Embryonic facial prominence (tissue), 1 donor: ENCODE measurements around the gene CDC14A.
A peak's percentile ranks its signal among the peaks of the same experiment; 100 is the strongest.
"Not testable (repeated sequence)": the region's sequence is repeated elsewhere in the genome, so short reads cannot be mapped to it uniquely, and the experiment has no call there.

ENCODE experiments used
- DNase-seq: peaks from one replicate; pipeline ENCODE4 v3.0.0-alpha.2; 2016; ENCODE audit errors: extremely low spot score

Gene CDC14A

DNA sequence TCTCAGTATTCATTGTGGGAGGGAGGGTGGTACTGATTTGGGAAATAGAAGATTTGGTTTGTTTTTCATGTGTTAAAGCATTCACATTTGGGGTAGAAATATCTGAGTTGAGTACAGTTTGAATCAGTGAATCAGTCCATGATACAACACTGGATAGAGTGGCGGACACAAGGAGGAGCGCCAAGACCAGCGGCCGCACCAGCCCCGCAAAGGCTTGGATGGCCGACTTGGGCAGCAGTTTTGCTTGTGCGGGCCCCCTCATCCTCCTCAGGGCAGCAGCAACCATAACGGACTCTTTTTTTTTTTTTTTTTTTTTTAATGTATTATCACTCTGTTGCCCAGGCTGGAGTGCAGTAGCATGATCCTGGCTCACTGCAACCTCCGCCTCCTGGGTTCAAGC lies 20.0 kb upstream of the CDC14A start:
- no peak for DNase-seq

GRCh38 chr1:100335436-100335835 lies 16.9 kb upstream of the CDC14A start:
- no peak for DNase-seq

DNA sequence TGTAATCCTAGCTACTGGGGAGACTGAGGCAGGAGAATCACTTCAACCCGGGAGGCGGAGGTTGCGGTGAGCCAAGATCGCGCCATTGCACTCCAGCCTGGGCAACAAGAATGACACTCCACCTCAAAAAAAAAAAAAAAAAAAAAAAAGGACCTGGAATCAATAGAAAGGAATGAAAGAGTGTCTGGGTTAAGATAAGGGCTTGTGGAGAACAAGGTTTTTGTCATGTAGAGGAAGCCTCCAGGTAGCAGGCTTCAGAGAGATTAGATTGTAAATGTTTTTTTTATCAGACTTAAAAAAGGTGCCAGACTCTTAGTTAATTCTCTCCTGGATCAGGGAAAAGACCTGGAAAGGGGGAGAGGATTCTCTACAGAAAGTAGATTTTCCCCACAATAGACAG lies 14.4 kb upstream of the CDC14A start:
- DNase-seq: not testable (repeated sequence)

GRCh38 chr1:100339735-100340134 lies 12.6 kb upstream of the CDC14A start:
- not testable (repeated sequence) for DNase-seq

DNA sequence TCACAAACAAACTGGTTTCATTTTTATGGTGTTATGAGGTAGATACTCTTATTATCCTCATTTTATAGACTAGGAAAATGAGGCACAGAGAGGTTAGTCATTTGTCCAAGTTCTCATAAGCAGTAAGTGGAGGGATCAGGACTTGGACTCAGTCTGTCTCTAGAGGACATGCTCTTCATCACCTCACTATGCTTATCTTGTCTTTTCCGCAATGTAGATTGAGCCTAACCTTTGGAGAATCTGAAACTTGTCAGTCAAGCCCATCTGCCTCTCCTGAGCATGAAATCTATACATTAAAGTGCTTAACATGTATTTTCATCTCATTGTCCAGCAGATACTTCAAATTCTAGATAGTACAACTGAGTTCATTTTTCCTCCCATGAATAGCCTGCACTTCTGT lies 11.8 kb upstream of the CDC14A start:
- DNase-seq: no peak

- DNase-seq: no peak
Measured at GRCh38 chr1:100342348-100342747, 10.0 kb upstream of the CDC14A start.

- DNase-seq: no peak
Measured at GRCh38 chr1:100343897-100344296, 8.4 kb upstream of the CDC14A start.

DNA sequence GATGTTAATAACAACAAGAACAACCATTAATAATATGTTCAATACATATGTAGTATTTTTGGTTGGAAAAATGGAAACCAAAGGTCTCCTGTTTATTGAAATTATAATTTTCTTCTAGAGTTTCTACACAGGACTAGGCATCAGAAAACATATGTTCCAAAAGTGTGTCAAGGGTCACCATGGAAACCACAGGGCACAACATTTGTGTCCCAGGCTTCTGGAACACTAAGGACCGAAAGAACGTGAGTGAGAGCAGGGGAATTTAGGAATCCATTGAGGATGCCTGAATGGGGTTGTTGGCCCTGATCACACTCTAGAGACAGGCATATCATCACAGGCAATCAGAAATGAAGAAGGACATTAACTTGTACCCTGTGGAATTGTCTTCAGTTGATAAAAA lies 7.5 kb upstream of the CDC14A start:
- no peak for DNase-seq

- no peak for DNase-seq
Measured at GRCh38 chr1:100346387-100346786, 5.9 kb upstream of the CDC14A start.

GRCh38 chr1:100347009-100347966 lies 5.0 kb upstream of the CDC14A start:
- no peak for DNase-seq

DNA sequence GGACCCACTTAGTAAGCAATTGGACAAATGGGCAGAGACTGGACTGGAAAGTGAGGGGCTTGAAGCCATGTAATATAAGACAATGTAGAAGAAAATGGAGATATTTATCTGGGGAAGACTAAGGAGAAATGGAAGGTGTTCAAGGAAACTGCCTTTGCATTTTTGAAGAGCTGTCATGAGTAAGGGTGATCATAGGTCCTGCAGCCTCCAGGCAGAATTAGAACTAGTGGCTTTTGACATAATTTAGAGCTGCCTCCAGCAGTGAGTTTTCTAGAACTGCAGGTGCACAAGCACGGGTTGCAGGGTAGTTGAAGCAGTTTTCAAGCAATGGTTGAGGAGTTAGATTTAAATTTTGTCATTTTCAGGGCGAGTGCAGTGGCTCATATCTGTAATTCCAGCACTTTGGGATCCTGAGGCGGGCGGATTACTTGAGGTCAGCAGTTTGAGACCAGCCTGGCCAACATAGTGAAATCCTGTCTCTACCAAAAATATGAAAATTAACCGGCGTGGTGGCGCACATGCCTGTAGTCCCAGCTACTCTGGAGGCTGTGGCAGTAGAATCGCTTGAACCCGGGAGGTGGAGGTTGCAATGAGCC lies 3.7 kb upstream of the CDC14A start:
- no peak for DNase-seq

- DNase-seq: no peak
Measured at GRCh38 chr1:100349246-100349645, 3.1 kb upstream of the CDC14A start.

DNA sequence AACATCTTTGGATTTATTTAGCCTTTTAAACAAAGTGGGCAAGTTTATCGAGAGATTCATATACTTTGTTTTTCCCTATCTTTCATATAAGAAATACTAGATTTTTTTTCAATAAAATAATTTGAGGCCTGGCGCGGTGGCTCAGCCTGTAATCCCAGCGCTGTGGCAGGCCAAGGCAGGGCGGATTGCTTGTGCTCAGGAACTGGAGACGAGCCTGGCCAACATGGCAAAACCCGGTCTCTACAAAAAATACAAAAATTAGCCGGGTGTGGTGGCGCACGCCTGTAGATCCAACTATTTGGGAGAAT lies 1.6 kb upstream of the CDC14A start:
- DNase-seq: no peak

DNA sequence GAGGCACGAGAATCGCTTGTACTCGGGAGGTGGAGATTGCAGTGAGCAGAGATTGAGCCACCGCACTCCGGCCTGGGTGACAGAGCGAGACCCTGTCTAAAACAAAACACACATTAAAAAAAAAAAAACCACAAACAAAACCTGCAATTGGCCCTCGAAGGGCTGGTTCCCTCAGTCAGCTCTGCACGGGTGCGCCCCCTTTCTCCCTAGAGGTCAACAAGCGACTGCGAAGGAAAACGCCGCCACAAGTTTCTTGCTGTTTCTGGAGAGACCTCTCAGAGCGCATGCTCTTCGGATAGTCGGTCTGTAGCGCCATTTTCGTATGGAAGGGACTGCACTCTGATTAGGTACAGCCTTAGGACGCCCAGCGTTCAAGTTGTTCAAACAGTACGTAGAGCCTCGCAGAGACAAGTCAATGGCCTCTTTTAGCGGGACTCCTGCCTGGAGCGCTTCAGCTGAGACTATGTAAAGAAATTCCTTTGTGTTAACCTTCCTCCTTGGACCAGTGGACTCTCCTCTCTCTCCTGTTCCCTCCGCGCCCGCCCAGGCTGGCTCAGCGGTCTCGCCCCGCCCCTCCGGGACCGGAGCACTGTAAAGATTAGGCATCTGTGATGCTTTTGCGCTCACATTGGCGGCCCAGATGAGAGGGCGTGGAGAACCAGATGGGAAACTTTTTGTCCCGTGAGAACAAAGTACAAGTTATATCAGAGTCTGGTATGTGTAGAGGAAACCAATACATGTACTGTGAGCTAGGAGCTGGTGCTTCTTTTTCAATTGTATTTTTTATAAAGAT lies 1.0 kb upstream of the CDC14A start:
- DNase-seq: peak; percentile 82

- no peak for DNase-seq
Measured at GRCh38 chr1:100353071-100353801, 930 bp downstream of the CDC14A start.

GRCh38 chr1:100353988-100354387 lies 1.7 kb downstream of the CDC14A start:
- no peak for DNase-seq

- DNase-seq: no peak
Measured at GRCh38 chr1:100354971-100355394, 2.7 kb downstream of the CDC14A start.

DNA sequence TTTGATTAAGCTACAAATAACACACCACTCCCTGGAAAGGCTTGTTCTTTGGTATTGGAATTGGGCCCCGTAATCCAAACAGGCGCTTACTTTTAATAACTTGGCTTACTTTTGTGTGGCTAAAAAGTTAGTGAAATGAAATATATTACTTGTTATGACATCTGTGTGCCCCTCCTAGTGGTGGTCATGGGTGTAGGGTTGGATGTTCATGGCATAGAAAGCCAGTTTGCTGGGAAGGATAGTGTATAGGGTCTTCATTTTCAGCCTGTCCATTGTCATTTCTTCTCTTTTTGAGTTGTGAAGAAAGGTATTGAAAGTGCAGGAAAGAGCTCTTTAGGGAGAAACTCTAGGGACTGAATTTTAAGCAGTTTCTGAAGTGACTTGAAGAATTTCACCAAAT lies 5.9 kb downstream of the CDC14A start:
- no peak for DNase-seq

GRCh38 chr1:100359139-100359538 lies 6.8 kb downstream of the CDC14A start:
- no peak for DNase-seq

DNA sequence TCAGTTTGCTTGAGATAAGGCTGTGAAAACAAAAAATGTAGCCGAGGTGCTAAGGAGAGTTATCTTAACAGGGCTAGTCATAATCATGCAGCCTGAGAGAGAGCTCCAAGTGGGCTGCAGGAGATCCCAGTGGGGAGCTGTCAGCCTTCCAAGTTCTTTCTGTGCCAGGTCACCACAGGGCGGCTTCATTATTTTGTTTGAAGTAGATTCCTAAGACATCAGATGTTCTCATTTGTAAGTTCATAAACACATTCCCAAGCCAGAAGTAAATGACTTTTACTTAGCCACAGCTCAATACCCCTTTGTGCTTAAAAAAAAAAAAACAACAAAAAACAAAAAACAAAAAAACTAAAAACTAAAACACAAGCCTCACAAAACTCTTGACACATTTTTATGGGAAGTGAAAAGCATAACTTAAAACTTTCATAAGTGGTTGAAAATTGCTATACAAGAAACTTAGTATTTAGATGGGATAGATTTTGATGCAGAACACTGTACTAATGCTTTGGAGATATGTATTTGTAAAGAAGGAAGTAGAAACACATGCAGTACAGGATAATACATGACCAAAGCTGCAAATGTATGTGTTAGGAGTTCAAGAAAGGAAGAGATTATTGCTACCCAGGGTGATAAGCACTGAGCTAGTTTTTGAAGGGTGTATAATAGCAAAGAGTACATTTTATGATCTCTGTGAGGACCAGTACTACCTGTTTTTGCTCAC lies 8.6 kb downstream of the CDC14A start:
- DNase-seq: no peak

- no peak for DNase-seq
Measured at GRCh38 chr1:100361511-100362089, 9.3 kb downstream of the CDC14A start.
